B cell (primary cell): Measurements from ENCODE around the gene EYA3.

Experiments used
- CTCF ChIP-seq: fragments of 200-600 bp; IDR thresholded peaks from one replicate; pipeline ENCODE4 v1.8.0; 2022; ENCODE audit warnings: antibody characterized with exemption, mild to moderate bottlenecking
- EZH2 ChIP-seq: IDR thresholded peaks from 2 replicates; pipeline ENCODE4 v1.6.1; 2012; ENCODE audit warnings: borderline replicate concordance, low read depth, mild to moderate bottlenecking, moderate library complexity, low read length; ENCODE audit not compliant: insufficient read depth, poor library complexity, severe bottlenecking

- TF ChIP-seq EZH2: no peak
- TF ChIP-seq CTCF: no peak
Measured at GRCh38 chr1:28044399-28044798, 44.0 kb downstream of the EYA3 start.
